Coronary artery (tissue), 2 donors: ENCODE results near the gene GRIP2.

ENCODE experiments used
- DNase-seq: peaks from one replicate; pipeline ENCODE4 v3.0.0-alpha.2; 2017; ENCODE audit warnings: low spot score
- H3K27ac ChIP-seq, 2 donors: fragments of 200-600 bp; sonication (generic); one replicate each; pipeline ENCODE4 v1.5.1; 2016 to 2019
- H3K4me3 ChIP-seq: fragments of 200-600 bp; sonication (generic); 2 replicates; pipeline ENCODE4 v1.5.1; 2016; ENCODE audit warnings: mild to moderate bottlenecking, moderate library complexity
- TF ChIP-seq, protein P1 (sequence below): fragments of 200-600 bp; sonication (generic); IDR thresholded peaks from one replicate; pipeline ENCODE4 v1.5.1; 2019; ENCODE audit warnings: antibody characterized with exemption

The GRIP2 gene

GRCh38 chr3:14459384-14459783 is 80.8 kb downstream of the GRIP2 start:
- TF ChIP-seq, protein P1, sequence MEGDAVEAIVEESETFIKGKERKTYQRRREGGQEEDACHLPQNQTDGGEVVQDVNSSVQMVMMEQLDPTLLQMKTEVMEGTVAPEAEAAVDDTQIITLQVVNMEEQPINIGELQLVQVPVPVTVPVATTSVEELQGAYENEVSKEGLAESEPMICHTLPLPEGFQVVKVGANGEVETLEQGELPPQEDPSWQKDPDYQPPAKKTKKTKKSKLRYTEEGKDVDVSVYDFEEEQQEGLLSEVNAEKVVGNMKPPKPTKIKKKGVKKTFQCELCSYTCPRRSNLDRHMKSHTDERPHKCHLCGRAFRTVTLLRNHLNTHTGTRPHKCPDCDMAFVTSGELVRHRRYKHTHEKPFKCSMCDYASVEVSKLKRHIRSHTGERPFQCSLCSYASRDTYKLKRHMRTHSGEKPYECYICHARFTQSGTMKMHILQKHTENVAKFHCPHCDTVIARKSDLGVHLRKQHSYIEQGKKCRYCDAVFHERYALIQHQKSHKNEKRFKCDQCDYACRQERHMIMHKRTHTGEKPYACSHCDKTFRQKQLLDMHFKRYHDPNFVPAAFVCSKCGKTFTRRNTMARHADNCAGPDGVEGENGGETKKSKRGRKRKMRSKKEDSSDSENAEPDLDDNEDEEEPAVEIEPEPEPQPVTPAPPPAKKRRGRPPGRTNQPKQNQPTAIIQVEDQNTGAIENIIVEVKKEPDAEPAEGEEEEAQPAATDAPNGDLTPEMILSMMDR: no peak
- Histone ChIP-seq H3K27ac (no peak overlapping the region), H3K4me3 (no peak overlapping the region)
- DNase-seq: no peak

GRCh38 chr3:14458434-14459275 is 81.5 kb downstream of the GRIP2 start:
- Histone ChIP-seq H3K4me3 (no peak overlapping the region), H3K27ac (no peak overlapping the region)
- no peak for DNase-seq
- TF ChIP-seq, protein P1: no peak

DNA sequence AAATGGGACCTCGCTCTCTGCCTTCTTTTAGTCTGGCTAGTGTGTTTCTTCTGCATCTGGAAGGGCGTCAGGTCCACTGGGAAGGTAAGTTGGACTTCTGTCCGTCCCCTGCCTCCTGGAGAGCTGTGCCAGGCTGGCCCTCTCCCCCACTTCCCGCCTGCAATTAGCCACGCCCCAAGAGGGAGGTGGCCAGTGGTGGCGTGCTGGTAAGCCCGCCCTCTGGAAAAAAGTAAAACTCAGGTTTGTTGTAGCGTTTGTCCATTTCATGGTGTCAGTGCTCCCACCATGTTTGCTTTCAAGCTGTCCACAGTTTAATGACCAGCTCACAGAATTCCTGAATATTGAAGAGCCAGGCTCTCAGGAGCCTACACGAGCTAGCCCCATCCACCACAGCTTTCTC is 82.1 kb downstream of the GRIP2 start:
- TF ChIP-seq, protein P1: no peak
- Histone ChIP-seq H3K4me3 (no peak overlapping the region), H3K27ac (no peak overlapping the region)
- DNase-seq: no peak

DNA sequence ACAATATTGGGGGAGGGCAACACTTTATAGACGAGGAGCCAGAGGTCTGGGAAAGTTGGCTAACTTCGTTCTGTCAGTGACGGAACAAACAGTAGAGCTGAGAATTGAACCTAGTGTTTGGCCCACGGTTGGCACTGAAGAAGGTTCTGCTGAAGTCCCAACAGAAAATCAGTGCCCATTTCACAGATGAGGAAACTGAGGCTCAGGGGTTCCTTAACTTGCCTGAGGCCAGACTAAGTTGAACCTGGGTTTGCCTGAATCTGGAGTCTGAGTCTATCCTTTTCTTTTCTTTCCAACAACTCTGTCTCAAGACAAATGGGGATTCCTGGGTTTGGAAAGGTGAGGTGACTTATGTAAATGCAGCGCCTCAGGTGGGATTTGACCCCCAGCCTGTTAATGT is 82.7 kb downstream of the GRIP2 start:
- Histone ChIP-seq H3K27ac (no peak overlapping the region), H3K4me3 (no peak overlapping the region)
- no peak for DNase-seq
- TF ChIP-seq, protein P1: no peak

DNA sequence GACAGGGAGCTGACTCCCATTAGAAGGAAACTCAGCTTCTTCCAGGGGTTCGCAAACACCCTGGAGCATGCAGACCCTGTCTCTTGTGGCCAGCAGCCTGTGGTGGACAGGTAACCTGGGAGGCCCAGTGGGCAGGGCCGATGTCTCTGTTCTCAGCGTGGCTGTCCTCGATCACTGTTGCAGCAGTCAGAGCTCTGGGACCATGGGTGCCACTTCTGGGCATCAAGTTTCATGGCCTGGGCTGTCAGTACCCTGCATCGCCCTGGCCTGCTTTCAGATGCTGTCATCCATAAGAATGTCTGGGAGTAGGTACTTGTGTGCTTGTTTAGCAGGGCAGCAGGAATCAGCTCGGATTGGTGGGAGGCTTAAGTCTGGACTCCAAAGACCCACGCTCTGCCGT is 83.3 kb downstream of the GRIP2 start:
- no peak overlapping the region for H3K27ac ChIP-seq
- no peak for DNase-seq
- TF ChIP-seq, protein P1: no peak

GRCh38 chr3:14455571-14456317 is 84.4 kb downstream of the GRIP2 start:
- no peak for DNase-seq
- H3K27ac ChIP-seq: no peak overlapping the region
- TF ChIP-seq, protein P1: no peak
- no peak overlapping the region for H3K4me3 ChIP-seq

More for the DNA sequence above, 83.3 kb downstream of the GRIP2 start:
- H3K4me3 ChIP-seq: no peak overlapping the region
